HEK293 (cell line): ENCODE measurements around the gene DSG2.

Experiments
- CTCF ChIA-PET: fragments of 350-600 bp; formaldehyde crosslinking; extraction: SDS; loops from one replicate; lab custom pipeline; 2021; ENCODE audit warnings: antibody characterized with exemption; lab: Yijun Ruan, JAX
- POLR2A ChIA-PET: fragments of 300-600 bp; formaldehyde crosslinking; extraction: SDS; loops from one replicate; lab custom pipeline; 2020; ENCODE audit warnings: antibody characterized with exemption, inconsistent platforms; lab: Yijun Ruan, JAX
- H3K27ac ChIP-seq: fragments of 200-500 bp; sonication (Bioruptor generic); 2 replicates; pipeline ENCODE4 v1.5.1; 2014; ENCODE audit warnings: low read depth, low read length, control low read depth, inconsistent platforms; ENCODE audit errors: extremely low read depth
- H3K36me3 ChIP-seq, 2 experiments: fragments of 200-500 bp in 1 of 2; sonication (Bioruptor generic) in 1 of 2; 1 replicate in 1 of 2; 2 replicates in 1 of 2; pipeline ENCODE4 v1.5.1; 2014 to 2017; ENCODE audit warnings: inconsistent platforms in 2 of 2, low read length in 2 of 2; ENCODE audit not compliant: control insufficient read depth in 2 of 2, insufficient read depth in 1 of 2
- H3K4me1 ChIP-seq: fragments of 200-500 bp; sonication (Bioruptor generic); 2 replicates; pipeline ENCODE4 v1.5.1; 2014; ENCODE audit warnings: mild to moderate bottlenecking, low read length, inconsistent platforms; ENCODE audit not compliant: control insufficient read depth, insufficient read depth
- H3K4me3 ChIP-seq: 2 replicates; pipeline ENCODE4 v1.5.1; 2011; ENCODE audit warnings: low read depth, mild to moderate bottlenecking, control low read depth, low read length, moderate library complexity
- H3K9me3 ChIP-seq: fragments of 200-500 bp; sonication (Bioruptor generic); 2 replicates; pipeline ENCODE4 v1.5.1; 2014; ENCODE audit warnings: low read depth, low read length, inconsistent platforms; ENCODE audit not compliant: control insufficient read depth, insufficient read depth
- AEBP2 ChIP-seq: fragments of 450-650 bp; formaldehyde crosslinking; IDR thresholded peaks from 2 replicates; pipeline ENCODE4 v1.5.1; 2016; ENCODE audit warnings: missing biosample characterization, missing genetic modification characterization, borderline replicate concordance
- GLIS2 ChIP-seq: fragments of 450-650 bp; formaldehyde crosslinking; IDR thresholded peaks from 2 replicates; pipeline ENCODE4 v1.5.1; 2016; ENCODE audit warnings: missing biosample characterization, missing genetic modification characterization
- HOXD13 ChIP-seq: sonication (generic); formaldehyde crosslinking; IDR thresholded peaks from 2 replicates; pipeline ENCODE4 v1.8.0; 2022; ENCODE audit warnings: missing genetic modification reagents, borderline replicate concordance
- PBX3 ChIP-seq: sonication (generic); formaldehyde crosslinking; IDR thresholded peaks from 2 replicates; pipeline ENCODE4 v1.8.1; 2022; ENCODE audit warnings: mild to moderate bottlenecking, moderate library complexity, missing genetic modification reagents
- REST ChIP-seq: fragments of 450-650 bp; formaldehyde crosslinking; IDR thresholded peaks from 2 replicates; pipeline ENCODE4 v1.5.1; 2016; ENCODE audit warnings: missing biosample characterization, missing genetic modification characterization
- ZFP69B ChIP-seq: fragments of 450-650 bp; formaldehyde crosslinking; IDR thresholded peaks from 2 replicates; pipeline ENCODE4 v1.5.1; 2016; ENCODE audit warnings: missing biosample characterization, missing genetic modification characterization
- ZNF148 ChIP-seq: fragments of 450-650 bp; formaldehyde crosslinking; IDR thresholded peaks from 2 replicates; pipeline ENCODE4 v1.5.0; 2017; ENCODE audit warnings: missing biosample characterization, missing genetic modification characterization, borderline replicate concordance
- ZNF16 ChIP-seq: fragments of 450-650 bp; formaldehyde crosslinking; IDR thresholded peaks from 2 replicates; pipeline ENCODE4 v1.5.1; 2016; ENCODE audit warnings: low read depth, missing biosample characterization, missing genetic modification characterization
- ZNF2 ChIP-seq: fragments of 450-650 bp; formaldehyde crosslinking; IDR thresholded peaks from 2 replicates; pipeline ENCODE4 v1.5.1; 2016; ENCODE audit warnings: missing biosample characterization, missing genetic modification characterization
- ZNF24 ChIP-seq: fragments of 450-650 bp; formaldehyde crosslinking; IDR thresholded peaks from 2 replicates; pipeline ENCODE4 v1.5.1; 2016; ENCODE audit warnings: missing biosample characterization, missing genetic modification characterization
- ZNF324 ChIP-seq: fragments of 450-650 bp; formaldehyde crosslinking; IDR thresholded peaks from 2 replicates; pipeline ENCODE4 v1.5.1; 2016; ENCODE audit warnings: missing biosample characterization, missing genetic modification characterization
- ZNF391 ChIP-seq: fragments of 450-650 bp; formaldehyde crosslinking; IDR thresholded peaks from 2 replicates; pipeline ENCODE4 v1.5.1; 2016; ENCODE audit warnings: low read depth, missing biosample characterization, missing genetic modification characterization, borderline replicate concordance
- ZNF580 ChIP-seq: fragments of 450-650 bp; formaldehyde crosslinking; IDR thresholded peaks from 2 replicates; pipeline ENCODE4 v1.5.1; 2016; ENCODE audit warnings: missing biosample characterization, missing genetic modification characterization
- ZNF639 ChIP-seq: fragments of 450-650 bp; formaldehyde crosslinking; IDR thresholded peaks from 2 replicates; pipeline ENCODE4 v1.5.1; 2016; ENCODE audit warnings: missing biosample characterization, missing genetic modification characterization

Gene DSG2

GRCh38 chr18:31577195-31577594 is 79.2 kb downstream of the DSG2 start:
- H3K9me3 ChIP-seq = no peaks in the 10 kb centered on the region
- H3K4me1 ChIP-seq = no peaks in the 10 kb centered on the region
- no peak overlapping the region for H3K27ac ChIP-seq
- CTCF ChIA-PET = interaction anchor here (0.6 to 2.5 kb wide), 3 partner anchors 14 to 146 kb away, joined by 3 to 9 read pairs (median 4); no protein-coding TSS in a partner anchor
- no peak overlapping the region for H3K4me3 ChIP-seq
- H3K36me3 ChIP-seq = no peaks in the 10 kb centered on the region
- POLR2A ChIA-PET = interaction anchor here (1.6 kb wide), 1 partner anchor 33 kb away, joined by 3 read pairs; no protein-coding TSS in a partner anchor
- TF ChIP-seq GLIS2 (tag by site-specific recombination) (no peak), REST (tag by site-specific recombination) (no peak), ZNF324 (tag by site-specific recombination) (no peak), ZNF391 (tag by site-specific recombination) (no peak), ZNF639 (tag by site-specific recombination) (no peak), ZFP69B (tag by site-specific recombination) (no peak)

- POLR2A ChIA-PET = no interaction called here
- TF ChIP-seq ZNF16 (tag by site-specific recombination) (no peak), ZNF580 (no peak), ZNF148 (tag by site-specific recombination) (no peak)
- TF ChIP-seq, all 188 proteins: peak for 0
- CTCF ChIA-PET = interaction anchor here (2.5 kb wide), 1 partner anchor 15 kb away, joined by 9 read pairs; no protein-coding TSS in a partner anchor
- Histone ChIP-seq H3K4me1 (no peaks in the 10 kb centered on the region), H3K36me3 (no peaks in the 10 kb centered on the region), H3K4me3 (no peak overlapping the region), H3K9me3 (no peaks in the 10 kb centered on the region), H3K27ac (no peak overlapping the region)
Observed at GRCh38 chr18:31578126-31578525, 80.1 kb downstream of the DSG2 start.

GRCh38 chr18:31579375-31579774 is 81.4 kb downstream of the DSG2 start:
- CTCF ChIA-PET = interaction anchor here (0.7 to 1.1 kb wide), 3 partner anchors 15 to 48 kb away, joined by 3 to 4 read pairs (median 3); no protein-coding TSS in a partner anchor
- no peak overlapping the region for H3K27ac ChIP-seq
- H3K36me3 ChIP-seq = no peaks in the 10 kb centered on the region
- POLR2A ChIA-PET = no interaction called here
- no peak overlapping the region for H3K4me3 ChIP-seq
- no peaks in the 10 kb centered on the region for H3K9me3 ChIP-seq
- H3K4me1 ChIP-seq = no peaks in the 10 kb centered on the region
- no peak for TF ChIP-seq HOXD13 (CRISPR knock-in tag)
- no peak for TF ChIP-seq ZNF148 (tag by site-specific recombination)
- no peak for TF ChIP-seq ZNF24 (tag by site-specific recombination)
- TF ChIP-seq AEBP2 (tag by site-specific recombination) = no peak
- TF ChIP-seq PBX3 = no peak
- no peak for TF ChIP-seq ZNF2 (tag by site-specific recombination)
